ENCODE measurements around the gene LAMA2.
A peak's percentile ranks its signal among the peaks of the same experiment; 100 is the strongest.

LAMA2 gene

DNA sequence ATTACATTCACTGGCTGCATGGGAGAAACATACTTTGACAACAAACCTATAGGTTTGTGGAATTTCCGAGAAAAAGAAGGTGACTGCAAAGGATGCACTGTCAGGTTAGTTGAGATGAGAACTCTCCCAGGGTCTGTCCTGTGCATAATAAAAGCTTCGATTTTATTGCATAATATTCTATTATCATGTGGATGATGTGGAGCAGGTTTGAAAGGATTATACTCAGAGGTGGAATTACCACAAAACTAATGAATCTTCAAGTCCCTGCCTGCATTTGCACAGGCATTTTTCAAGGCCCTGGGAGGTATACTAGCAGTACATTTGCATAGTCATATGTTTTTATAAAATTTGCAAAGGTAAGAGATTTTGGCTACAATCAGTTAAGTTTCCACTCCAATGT, 577.3 kb downstream of the LAMA2 start:
- ChIA-PET CTCF (interaction anchor here (0.7 kb wide), 1 partner anchor 34 kb away, joined by 4 read pairs; no protein-coding TSS in a partner anchor), POLR2A (no interaction called here)
- TF ChIP-seq SUZ12 (IDR thresholded peaks at IDR 0.05) (no peak), ARNT (IDR thresholded peaks at IDR 0.05) (no peak)
- DNase-seq (ENCODE audit: extremely low spot score): no peak

DNA sequence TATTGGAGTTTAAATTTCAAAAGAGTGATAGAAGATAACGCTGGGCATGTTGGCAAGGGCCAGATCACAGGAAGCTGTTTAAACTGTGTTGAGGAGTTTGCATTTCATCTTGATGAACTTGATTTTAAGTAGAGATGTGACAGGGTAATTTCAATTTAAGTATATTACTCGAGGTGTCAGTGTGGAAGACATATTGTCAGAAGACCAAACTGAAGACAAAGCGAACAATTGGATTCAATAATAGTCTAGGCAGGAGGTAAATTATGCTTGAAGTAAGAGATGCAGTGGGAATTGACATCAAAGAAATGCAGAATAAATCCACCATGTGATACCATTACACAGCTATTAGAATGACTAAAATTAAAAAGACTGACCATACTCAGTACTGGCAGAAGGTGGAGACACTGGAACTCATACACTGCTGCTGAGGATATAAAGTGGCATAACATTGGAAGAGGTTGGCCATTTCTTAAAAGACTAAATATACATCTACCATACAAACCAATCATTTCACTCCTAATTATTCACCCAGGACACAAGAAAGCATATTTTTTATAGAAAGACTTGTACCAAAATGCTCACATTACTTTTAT, 586.2 kb downstream of the LAMA2 start:
- CTCF ChIA-PET: no interaction called here
- TF ChIP-seq TARDBP (IDR thresholded peaks at IDR 0.05) (no peak), ZNF384 (IDR thresholded peaks at IDR 0.05) (no peak), ELF4 (IDR thresholded peaks at IDR 0.05) (no peak)

DNA sequence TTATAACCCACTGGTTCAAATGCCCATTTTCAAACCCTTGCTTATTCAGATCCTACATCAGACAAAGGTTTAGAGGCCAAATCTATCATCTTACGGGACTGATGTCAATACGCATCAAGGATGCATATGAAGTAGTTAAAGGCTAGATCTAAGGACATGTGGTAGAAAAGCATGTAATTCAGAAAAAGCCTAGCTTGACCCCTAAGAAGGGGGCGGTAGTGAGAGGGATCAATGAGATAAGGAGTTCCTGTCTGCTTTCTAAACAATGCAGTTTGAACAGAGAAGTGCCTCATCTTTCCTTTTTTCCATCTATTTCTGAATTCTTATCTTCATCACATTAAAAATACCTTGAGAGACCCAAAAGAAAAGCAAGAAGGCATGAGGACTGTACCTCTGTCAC, 589.3 kb downstream of the LAMA2 start:
- DNase-seq (ENCODE audit: extremely low spot score): no peak
- no peak for TF ChIP-seq ZNF384 (IDR thresholded peaks at IDR 0.05)
- no peak for TF ChIP-seq LEF1 (IDR thresholded peaks at IDR 0.05; ENCODE audit: borderline replicate concordance)
- TF ChIP-seq, protein P1, sequence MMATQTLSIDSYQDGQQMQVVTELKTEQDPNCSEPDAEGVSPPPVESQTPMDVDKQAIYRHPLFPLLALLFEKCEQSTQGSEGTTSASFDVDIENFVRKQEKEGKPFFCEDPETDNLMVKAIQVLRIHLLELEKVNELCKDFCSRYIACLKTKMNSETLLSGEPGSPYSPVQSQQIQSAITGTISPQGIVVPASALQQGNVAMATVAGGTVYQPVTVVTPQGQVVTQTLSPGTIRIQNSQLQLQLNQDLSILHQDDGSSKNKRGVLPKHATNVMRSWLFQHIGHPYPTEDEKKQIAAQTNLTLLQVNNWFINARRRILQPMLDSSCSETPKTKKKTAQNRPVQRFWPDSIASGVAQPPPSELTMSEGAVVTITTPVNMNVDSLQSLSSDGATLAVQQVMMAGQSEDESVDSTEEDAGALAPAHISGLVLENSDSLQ (IDR thresholded peaks at IDR 0.05): no peak
- no peak for TF ChIP-seq SP1 (IDR thresholded peaks at IDR 0.05)
- TF ChIP-seq HDGF (IDR thresholded peaks at IDR 0.05; ENCODE audit: borderline replicate concordance): no peak
- TF ChIP-seq FOXM1 (IDR thresholded peaks at IDR 0.05; ENCODE audit: borderline replicate concordance): no peak
- no peak for TF ChIP-seq FOXK2 (IDR thresholded peaks at IDR 0.05)
- TF ChIP-seq TARDBP (IDR thresholded peaks at IDR 0.05): no peak
- no peak for TF ChIP-seq CTBP1 (IDR thresholded peaks at IDR 0.05; ENCODE audit: borderline replicate concordance)
- no peak for TF ChIP-seq NFRKB (IDR thresholded peaks at IDR 0.05)
- no peak for TF ChIP-seq ELF4 (IDR thresholded peaks at IDR 0.05)
- TF ChIP-seq SUZ12 (IDR thresholded peaks at IDR 0.05): no peak
- TF ChIP-seq BHLHE40 (IDR thresholded peaks at IDR 0.05; ENCODE audit: borderline replicate concordance): no peak
- no peak for TF ChIP-seq L3MBTL2 (conservative IDR thresholded peaks at IDR 0.05)
- TF ChIP-seq FOXA1 (IDR thresholded peaks at IDR 0.05): no peak
- no peak for TF ChIP-seq ARNT (IDR thresholded peaks at IDR 0.05)
- CTCF ChIA-PET: no interaction called here
- POLR2A ChIA-PET: no interaction called here

More for the DNA sequence above, 586.2 kb downstream of the LAMA2 start:
- no peak for DNase-seq (ENCODE audit: extremely low spot score)
- POLR2A ChIA-PET: no interaction called here

DNA sequence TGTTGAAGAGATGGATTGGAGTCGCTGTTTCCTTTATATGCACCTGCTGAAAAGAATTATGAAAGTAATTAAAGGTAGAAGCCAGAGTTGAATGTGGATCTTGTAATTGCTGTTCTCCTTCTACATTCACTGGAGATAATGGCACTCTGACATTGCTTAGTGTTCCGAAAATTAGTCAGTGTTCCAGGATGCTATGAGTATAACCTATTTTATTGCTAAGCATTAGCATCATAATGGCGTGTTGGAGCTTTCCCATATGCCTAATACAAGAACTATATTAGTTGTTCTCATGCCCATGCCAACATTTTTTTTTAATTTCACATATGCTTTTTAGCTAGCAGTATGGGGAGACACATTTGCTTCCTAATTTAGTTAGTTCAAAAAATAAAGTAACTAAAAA, 590.6 kb downstream of the LAMA2 start:
- POLR2A ChIA-PET: no interaction called here
- CTCF ChIA-PET: no interaction called here
- TF ChIP-seq CTBP1 (IDR thresholded peaks at IDR 0.05; ENCODE audit: borderline replicate concordance) (no peak), ZNF384 (IDR thresholded peaks at IDR 0.05) (no peak), ARNT (IDR thresholded peaks at IDR 0.05) (no peak), SUZ12 (IDR thresholded peaks at IDR 0.05) (no peak), FOXA1 (IDR thresholded peaks at IDR 0.05) (no peak)
- no peak for DNase-seq (ENCODE audit: extremely low spot score)

DNA sequence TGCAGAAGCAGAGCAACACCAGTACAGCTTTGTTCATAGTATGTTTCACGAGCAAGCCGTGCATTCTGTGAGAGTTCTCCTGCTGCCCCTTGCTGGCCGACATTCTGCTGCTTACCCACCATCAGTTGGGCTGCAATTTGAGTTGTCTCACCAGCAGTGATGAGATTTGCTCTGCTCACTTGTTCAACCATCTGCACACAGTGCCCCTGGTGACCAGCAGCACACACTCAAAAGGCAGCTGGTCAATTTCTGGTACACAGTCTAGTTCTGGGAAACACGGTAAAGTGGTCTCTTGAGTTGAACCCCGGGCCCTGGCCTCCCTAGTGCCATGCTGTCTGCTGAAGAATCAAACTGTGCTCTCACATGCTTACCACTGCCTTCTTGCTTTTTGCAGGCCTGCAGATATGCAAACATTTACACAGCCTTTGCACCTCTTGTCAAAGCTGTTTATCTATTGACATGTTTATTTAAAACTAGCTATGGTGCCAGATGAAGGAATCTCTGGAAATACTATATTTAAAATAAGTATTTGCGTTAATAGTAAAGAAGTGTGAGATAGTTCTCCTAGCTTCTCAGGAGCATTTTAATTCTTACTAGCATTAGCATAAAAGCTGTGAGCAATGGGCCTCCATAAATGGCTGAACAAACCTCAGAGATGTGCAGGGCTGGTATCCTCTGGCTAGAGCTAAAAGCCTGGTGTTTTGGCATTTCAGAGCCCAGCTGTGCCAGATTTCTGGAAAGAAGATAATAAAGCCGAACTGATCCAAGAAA, 592.7 kb downstream of the LAMA2 start:
- POLR2A ChIA-PET: no interaction called here
- peak; percentile 16 for DNase-seq (ENCODE audit: extremely low spot score)
- CTCF ChIA-PET: no interaction called here
- no peak for TF ChIP-seq ZNF384 (IDR thresholded peaks at IDR 0.05)
- no peak for TF ChIP-seq HDGF (IDR thresholded peaks at IDR 0.05; ENCODE audit: borderline replicate concordance)
- TF ChIP-seq FOXM1 (IDR thresholded peaks at IDR 0.05; ENCODE audit: borderline replicate concordance): no peak
- no peak for TF ChIP-seq LEF1 (IDR thresholded peaks at IDR 0.05; ENCODE audit: borderline replicate concordance)
- TF ChIP-seq BHLHE40 (IDR thresholded peaks at IDR 0.05; ENCODE audit: borderline replicate concordance): no peak
- no peak for TF ChIP-seq L3MBTL2 (conservative IDR thresholded peaks at IDR 0.05)
- no peak for TF ChIP-seq ELF4 (IDR thresholded peaks at IDR 0.05)
- TF ChIP-seq, protein P1 (IDR thresholded peaks at IDR 0.05): no peak
- no peak for TF ChIP-seq TARDBP (IDR thresholded peaks at IDR 0.05)

DNA sequence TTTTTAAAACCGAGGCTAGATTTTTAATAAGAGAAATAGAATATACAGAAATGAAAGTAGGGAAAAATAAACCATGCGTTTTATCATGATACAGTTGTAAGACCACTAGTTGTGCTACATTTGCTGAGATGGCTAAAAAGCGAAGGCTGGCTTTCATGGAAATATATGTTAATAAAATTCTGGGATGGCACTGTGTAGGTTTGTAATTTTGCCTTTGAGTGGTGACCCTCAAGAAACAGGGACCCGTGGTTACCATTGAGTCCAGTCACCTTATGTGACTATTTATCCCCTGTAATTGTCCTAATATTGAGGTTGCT, 593.3 kb downstream of the LAMA2 start:
- no peak for TF ChIP-seq NFRKB (IDR thresholded peaks at IDR 0.05)
- TF ChIP-seq TARDBP (IDR thresholded peaks at IDR 0.05): no peak
- TF ChIP-seq ZNF384 (IDR thresholded peaks at IDR 0.05): no peak
- TF ChIP-seq ELF4 (IDR thresholded peaks at IDR 0.05): no peak
- TF ChIP-seq SP1 (IDR thresholded peaks at IDR 0.05): no peak
- no peak for TF ChIP-seq FOXA1 (IDR thresholded peaks at IDR 0.05)
- no peak for TF ChIP-seq FOXM1 (IDR thresholded peaks at IDR 0.05; ENCODE audit: borderline replicate concordance)
- no peak for TF ChIP-seq LEF1 (IDR thresholded peaks at IDR 0.05; ENCODE audit: borderline replicate concordance)
- TF ChIP-seq, protein P1 (IDR thresholded peaks at IDR 0.05): no peak
- no peak for TF ChIP-seq L3MBTL2 (conservative IDR thresholded peaks at IDR 0.05)
- TF ChIP-seq SUZ12 (IDR thresholded peaks at IDR 0.05): no peak
- no peak for TF ChIP-seq CTBP1 (IDR thresholded peaks at IDR 0.05; ENCODE audit: borderline replicate concordance)
- DNase-seq (ENCODE audit: extremely low spot score): no peak
- CTCF ChIA-PET: no interaction called here
- POLR2A ChIA-PET: no interaction called here

DNA sequence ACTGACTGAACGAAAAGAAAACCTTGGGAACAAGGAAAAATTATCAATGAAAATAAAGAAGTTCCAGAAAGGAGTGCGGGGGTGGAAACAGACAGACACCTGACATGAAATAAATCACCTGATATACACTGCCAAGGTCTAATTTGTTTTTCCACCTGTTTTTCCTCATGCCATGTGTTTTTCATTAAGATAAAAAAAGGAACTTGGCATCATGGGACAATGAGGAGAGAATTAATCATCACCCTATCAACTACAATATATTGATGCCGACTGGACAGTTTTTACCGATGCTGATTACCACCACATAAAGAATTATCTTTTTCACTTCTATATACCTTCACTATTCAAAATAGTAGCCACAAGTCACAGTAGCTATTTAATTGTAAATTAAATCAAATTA, 593.9 kb downstream of the LAMA2 start:
- ChIA-PET CTCF (no interaction called here), POLR2A (no interaction called here)
- no peak for DNase-seq (ENCODE audit: extremely low spot score)
- TF ChIP-seq SP1 (IDR thresholded peaks at IDR 0.05): no peak
